GM18870 (cell line): ENCODE data around the gene NOL3.
A peak's percentile ranks its signal among the peaks of the same experiment; 100 is the strongest.

ENCODE experiments used
- ATAC-seq: cut with Tn5 transposase; IDR thresholded peaks from one replicate; pipeline ENCODE4 v1.9.1; 2021; ENCODE audit warnings: moderate library complexity; ENCODE audit not compliant: unreplicated experiment

The NOL3 gene

DNA sequence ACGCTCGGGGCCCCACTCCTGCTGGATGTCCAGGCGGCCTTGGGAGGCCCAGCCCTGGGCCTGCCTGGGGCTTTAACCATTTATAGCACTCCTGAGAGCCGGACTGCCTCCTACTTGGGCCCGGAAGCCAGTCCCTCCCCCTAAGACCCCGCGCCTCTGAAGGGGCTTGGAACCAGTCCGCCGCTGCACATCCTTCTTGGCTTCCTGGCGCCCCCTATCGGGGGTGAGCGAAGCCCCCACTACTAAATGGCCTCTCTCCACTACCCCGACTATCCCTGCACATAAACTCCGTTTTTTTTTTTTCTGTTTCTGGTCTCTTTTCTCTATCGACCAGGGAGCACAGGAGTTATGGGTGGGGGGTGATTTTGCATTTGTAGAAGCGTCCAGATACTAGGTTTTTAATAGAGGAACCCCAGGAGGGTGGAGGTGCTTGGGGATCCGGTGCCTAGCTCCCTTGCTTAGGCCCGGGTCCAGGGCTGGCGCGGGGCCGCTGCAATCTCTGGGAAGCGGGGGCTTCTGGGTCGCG is 633 bp upstream of the NOL3 start:
- ATAC-seq, result no peak

DNA sequence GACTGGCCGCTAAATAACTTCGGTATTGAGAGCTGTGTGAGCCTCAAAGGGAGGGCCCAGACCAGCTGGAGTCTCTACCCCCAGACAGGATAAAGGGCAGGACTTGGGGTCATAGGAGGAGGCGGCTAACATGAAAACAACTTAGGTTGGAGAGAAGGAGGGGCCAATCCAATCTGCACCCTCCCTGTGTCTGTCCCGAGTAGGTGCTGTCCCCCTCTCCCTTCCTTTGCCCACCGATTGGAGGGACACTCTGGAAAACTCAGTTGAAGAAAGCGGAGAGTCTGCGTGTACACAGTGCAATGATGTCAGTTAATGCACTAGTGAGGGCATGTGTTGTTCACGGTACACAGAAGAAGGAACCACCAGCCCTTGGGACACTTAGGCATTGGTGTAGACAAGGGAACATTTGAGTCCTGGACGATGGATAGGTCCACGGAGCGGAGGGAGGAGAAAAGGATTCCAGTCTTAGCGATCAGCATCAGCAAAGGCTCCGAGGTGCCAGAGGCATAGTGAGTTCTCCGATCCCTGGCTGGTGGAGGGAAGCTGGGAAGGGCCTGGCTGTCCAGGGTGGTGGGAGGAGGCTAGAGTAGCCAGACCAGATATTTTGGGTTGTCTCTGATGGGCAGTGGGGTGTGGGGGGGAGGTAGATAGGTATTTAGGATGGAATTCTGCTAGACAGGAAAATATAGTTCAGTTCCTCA is 761 bp downstream of the NOL3 start:
- ATAC-seq, result no peak

DNA sequence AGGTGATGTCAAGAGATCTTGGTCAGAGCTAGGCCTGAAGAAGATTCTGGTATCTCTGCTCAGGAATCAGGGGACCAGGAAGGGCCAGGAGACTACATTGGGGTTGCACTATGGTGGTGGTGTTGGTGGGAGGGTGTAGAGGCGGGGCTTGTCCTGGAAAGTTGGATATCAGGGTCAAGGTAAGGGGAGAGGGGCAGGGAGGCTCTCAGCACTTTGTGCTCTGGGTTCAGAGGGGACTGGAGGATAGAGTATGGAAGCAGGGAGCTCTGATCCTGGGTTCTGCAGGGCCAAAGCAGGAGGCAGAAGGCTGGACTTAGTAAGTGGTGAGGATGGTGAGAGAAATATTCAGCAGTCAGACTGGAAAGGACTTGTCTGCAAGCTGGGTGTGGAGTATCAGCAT is 3.0 kb downstream of the NOL3 start:
- no peak for ATAC-seq

DNA sequence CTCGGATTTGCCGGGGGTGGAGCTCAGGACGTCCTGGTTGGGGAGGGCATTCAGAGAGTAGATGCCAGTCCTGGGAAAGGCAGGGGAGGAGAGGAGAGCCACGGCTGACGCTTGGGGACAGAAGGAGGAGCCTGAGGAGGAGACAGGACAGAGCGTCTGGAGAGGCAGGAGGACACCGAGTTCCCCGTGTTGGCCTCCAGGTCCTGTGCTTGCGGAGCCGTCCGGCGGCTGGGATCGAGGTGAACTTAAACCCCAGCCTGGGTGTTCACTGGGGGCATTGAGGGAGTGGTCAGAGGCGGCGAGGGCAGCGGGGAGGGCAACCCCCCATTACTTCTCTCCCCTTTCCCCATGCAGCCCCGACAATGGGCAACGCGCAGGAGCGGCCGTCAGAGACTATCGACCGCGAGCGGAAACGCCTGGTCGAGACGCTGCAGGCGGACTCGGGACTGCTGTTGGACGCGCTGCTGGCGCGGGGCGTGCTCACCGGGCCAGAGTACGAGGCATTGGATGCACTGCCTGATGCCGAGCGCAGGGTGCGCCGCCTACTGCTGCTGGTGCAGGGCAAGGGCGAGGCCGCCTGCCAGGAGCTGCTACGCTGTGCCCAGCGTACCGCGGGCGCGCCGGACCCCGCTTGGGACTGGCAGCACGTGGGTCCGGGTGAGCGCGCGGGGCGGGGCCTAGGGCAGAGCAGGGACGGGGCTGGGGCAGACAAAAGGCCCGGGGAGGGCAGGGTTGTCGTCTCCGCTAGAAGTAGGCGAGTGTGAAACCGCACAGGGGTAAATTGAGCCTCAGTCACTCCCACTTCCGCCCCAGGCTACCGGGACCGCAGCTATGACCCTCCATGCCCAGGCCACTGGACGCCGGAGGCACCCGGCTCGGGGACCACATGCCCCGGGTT is 3.7 kb downstream of the NOL3 start:
- no peak for ATAC-seq

DNA sequence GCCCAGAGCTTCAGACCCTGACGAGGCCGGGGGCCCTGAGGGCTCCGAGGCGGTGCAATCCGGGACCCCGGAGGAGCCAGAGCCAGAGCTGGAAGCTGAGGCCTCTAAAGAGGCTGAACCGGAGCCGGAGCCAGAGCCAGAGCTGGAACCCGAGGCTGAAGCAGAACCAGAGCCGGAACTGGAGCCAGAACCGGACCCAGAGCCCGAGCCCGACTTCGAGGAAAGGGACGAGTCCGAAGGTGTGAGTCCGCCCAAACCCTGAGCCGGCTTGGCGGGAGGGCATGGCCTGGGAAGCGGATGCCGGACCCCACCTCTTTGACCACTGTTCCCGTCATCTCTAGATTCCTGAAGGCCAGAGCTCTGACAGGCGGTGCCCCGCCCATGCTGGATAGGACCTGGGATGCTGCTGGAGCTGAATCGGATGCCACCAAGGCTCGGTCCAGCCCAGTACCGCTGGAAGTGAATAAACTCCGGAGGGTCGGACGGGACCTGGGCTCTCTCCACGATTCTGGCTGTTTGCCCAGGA is 4.4 kb downstream of the NOL3 start:
- no peak for ATAC-seq

DNA sequence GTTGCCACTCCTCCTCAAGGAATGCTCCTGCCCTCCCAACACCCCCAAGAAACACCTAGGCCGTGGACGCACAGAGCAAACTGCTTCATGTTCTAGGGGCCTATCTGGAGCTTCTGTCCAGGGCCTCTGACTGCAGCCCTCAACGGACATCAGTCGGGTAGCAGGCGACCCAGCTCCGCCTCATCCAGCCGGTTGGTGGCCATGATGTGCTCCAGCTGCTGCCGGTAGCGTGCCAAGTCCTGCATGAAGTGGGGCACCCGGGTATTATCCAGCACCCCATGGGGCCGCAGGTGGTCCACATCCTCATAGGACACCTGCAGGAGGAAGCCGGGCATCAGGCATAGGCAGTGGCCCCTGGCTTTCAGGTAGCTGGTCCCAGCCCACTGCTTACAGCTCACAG is 6.3 kb downstream of the NOL3 start:
- no peak for ATAC-seq

DNA sequence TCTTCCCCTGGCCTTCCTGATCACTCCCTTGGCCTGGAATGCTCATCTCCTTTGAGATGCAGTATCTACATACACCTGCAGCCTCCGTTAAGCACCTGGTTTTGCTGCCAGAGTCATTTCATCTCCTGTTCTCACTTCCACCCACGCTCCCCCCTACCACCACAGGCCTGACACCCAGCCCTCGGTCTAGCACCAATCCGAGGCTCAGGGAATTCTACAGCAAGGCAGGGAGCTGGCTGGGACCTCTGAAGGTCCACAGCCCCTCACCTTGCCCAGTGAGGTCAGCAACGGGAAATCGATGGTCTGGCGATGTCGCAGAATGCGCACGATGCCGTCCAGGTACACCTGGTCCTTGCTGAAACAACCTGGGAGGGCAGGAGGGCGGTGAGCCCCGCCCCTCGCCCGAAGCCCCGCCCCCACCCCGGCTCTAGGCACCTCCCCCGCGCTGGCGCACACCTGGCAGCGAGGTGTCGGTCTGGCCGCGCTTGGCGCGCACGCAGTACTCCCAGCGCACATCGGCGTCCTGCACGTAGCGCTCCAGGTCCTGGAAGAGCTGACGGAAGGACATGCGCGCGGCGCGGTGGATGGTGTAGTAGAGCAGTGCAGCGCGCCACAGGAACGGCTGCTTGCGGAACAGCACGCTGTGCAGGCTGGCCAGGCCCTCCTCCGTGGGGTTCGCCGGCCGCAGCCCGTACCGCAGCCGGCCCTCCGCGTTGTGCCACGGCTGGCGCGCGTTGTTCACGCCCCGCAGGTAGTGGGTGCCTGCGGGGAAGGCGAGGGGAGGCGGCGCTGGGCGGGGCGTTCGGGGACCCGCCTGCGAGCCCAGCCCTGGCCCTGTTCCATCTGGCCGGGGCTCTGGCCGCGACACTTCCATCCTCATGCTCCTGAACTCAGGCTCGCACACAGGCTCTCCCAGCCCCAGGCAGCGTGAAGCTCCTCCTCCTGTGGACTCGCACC is 7.7 kb downstream of the NOL3 start:
- no peak for ATAC-seq

DNA sequence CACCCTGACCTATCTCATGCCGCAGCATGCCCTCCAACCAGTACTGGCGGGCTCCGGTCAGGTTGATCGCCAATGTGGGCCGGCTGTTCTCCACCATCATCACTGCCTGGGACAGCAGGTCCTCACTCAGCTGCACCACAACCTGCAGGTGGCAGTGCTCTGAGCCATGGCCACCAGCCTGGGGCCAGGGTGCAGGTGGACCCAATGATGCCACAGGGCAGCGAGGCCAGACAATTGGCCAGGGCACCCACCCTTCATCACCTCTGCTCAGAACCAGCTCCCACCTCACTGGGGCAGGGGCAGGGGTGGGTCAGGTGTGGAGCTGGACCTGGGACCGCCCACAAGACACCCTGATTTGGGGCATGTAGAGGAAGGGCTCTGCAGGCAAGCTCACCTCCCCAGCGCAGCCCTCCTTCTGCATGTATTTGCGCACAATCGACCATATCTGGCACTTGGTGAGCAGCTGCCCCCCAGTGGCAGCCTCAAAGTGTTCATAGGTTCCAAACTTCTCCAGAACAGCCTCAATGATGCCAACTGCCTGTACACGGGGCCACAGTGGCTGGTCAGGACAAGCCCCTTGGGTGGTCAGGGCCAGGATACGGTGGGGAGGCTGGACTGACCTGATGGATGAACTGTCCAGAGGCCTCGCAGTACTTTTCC is 9.2 kb downstream of the NOL3 start:
- no peak for ATAC-seq

DNA sequence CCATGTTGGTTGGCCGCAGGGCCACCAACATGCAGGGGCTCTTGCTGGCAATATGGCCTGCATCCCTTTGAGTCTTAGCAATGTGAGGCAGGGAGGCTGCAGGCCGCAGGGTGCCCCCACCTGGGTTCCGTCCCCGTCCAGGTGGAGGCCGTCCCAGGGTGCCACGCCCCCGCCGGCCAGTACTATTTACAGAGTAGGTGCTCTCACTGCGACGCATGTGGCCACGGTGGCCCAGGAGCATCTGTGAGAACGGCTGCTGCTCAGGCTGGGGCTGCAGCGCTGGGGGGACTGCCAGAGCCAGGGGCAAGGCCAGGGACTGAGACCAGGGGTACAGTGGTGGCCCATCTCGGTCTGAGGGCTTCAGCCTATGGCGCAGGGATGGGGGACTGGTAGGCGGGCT is 9.8 kb downstream of the NOL3 start:
- no peak for ATAC-seq

DNA sequence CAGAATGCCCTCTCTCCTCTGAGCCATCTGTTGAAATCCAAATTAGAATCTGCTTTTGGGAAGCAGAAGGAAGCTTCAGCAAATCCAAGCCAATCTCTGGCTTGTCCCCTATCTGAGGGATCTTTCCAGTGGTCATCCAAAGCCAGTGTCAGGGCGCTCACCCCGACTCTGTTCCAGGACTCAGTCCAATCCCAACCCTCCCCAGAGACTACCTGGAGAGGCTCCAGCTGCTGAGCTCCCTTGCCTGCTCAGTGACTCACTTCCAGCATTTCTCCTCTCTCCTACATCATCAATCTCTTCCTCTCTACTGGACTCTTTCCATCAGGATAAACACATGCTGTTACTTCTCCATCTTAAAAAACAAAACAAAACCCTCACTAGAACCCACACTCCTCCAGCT is 11.0 kb downstream of the NOL3 start:
- no peak for ATAC-seq

DNA sequence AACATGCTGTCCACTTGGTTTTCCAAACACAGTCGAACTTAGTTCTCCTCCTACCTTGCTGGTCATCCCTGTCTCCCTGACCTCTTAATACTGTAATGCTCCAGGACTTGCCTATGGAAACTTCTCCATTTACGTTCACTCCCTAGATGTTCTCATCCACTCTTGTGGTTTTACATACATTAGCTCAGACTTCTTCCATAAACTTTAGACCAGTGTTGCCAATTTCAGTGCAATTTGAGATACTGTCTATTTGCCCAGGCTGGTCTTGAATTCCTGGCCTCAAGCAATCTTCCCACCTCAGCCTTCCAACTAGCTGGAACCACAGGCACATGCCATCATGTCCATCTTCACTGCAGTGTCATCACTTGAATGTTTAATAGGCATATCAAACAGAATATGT is 11.9 kb downstream of the NOL3 start:
- ATAC-seq, result no peak

DNA sequence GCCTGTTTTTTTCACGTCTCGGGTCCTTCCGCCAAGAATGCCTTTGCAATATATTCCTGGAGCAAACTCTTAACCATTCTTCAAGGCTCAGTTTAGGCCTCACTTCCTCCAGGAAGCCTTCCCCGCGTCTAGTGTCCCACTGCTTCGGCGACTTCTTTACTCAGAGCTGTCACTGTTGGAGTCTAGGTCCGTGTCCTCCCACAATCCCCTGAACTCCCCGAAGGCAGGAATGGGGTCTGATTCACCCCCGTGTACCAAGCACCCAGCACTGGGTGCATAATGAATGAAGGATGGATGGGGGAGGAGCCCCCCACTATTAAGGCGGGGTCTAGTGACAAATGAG is 12.9 kb downstream of the NOL3 start:
- no peak for ATAC-seq

DNA sequence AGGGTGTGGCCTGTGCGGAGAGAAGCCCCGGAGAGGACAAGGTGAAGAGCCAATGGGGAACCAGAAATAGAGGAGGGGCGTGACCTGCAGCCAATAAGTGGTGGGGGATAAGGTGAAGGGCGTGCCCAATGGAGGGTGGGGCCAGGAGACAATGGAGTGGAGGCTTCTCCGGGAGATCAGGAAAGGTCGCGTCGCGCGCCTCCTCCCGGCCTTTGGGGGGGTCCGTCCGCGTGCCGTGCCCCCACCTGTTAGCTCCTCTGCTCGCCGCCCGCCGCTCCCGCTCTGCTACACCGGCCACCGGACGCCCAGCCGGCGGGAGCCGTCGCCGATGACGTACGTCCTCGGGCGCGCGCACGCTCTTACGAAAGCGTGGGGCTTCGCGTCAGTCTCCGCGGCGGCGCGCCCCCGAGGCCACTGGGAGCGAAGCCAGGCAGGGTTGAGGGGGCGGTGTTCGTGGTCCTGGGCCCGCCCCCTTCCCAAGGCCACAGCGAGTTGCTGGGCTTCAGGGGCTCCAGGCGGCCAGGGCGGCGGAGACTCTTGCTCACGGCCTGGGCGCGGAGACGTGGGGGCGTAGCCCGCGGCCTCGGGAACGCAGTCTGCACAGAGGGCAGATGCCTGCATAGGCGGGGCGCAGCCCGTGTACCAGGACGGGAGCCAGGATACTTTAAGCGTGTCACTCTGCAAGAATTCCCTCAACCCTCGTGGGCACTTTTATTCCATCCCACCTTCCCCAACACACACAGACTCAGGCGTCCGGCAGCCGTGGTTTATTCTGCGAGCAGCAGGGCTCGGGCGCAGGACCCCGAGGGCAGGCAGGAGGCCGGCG is 13.5 kb downstream of the NOL3 start, which contains the start of gene MATCAP1:
TSS of gene MATCAP1 (minus strand) at position 337 of the 826 bp plus-strand sequence. CDS start 3,353 bp downstream, outside the sequence.
- peak; percentile 93 for ATAC-seq

DNA sequence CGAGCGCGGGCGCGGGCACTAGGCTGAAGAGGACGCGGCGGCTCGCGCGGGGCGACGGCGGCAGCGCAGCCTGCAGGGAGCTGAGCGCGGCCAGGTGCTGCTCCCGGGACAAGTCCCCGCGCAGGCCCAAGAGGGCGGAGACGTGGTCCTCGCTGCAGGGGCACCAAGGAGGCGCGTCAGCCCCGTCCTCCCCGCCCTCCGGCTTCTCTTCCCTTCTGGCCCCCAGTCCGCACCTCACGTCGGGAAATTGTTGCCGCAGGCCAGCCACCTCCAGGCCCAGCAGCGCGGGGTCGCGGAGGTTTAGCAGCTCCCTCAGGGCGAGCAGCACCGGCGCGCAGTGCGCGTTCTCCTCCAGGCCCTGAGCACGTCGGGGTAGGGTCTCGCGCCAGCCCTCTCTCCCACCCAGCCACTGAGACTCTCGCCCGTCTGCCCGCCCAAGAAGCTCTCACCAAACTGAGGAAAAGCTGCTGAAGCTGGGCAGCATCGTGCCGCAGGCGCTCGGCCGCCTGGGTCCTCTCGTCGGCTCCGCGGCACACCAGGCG is 14.2 kb downstream of the NOL3 start:
- ATAC-seq, result no peak

DNA sequence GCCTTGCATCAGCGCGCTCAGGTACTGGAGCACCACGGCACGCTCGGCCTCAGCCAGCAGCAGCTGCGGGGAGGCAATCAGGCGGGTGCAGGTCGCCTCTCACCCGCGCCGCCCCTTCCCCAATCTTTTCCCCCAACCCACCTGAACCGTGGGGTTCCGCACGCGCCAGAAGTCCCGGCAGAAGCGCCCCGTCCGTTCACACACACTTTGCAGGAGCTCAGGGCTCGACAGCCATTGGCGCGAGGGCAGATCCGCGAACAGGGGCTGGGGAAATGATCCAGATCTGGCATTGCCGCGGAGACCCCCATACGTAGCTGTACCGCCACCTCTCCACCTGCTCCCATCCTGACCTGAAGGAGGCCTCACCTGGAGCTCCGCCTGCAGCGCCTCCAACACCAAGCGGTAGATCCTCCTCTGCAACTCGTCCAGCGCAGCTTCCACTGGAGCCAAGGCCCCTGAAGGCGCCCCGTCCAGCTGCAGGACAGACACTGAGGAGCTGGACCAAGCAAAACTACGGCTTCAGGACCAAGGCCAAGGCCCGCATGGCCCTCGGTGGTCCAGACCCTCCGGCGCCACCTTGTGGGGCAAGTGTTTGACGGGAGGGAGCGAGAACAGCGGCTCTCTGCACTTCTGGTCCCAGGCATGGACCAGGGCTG is 14.8 kb downstream of the NOL3 start:
- no peak for ATAC-seq

DNA sequence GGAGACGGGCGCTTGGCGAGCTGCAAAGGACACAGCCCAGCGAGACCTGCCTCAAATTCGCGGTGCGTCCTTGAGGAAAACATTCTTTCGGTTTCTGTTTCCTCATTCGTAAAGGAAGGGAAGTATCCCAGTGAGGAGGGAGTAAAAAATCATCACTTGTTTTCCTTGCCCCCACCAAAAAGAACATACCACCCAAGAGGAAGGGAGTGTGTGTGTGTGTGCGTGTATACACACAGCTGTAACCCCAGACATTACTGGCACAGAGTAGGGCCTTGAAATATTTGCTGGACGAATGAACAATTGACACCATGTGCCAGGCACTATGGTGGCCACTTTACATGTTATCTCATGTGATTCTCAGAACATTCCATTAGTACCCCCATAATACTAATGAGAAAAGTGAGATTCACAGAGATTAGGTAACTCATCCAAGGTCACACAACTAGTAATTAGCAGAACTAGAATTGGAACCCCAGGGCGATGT is 15.4 kb downstream of the NOL3 start:
- no peak for ATAC-seq

DNA sequence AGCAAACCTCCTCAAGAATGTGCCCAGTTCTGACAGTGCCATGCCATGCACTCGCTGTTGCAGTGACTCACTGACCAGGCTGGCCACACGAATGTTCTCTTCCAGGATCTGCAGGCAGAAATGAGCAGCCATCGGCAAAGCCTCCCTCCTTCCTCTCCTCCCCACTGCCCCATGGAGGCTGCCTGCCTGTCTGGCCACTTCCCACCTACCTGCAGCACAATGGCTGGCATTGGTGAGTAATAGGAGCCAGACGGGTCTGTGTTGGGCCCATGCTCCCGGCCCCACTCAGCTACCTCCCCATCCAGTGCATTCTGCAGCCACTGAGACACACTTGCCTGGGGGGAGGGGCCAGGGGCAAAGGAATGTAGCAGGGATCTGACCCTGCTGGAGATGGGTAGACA is 16.2 kb downstream of the NOL3 start:
- no peak for ATAC-seq

DNA sequence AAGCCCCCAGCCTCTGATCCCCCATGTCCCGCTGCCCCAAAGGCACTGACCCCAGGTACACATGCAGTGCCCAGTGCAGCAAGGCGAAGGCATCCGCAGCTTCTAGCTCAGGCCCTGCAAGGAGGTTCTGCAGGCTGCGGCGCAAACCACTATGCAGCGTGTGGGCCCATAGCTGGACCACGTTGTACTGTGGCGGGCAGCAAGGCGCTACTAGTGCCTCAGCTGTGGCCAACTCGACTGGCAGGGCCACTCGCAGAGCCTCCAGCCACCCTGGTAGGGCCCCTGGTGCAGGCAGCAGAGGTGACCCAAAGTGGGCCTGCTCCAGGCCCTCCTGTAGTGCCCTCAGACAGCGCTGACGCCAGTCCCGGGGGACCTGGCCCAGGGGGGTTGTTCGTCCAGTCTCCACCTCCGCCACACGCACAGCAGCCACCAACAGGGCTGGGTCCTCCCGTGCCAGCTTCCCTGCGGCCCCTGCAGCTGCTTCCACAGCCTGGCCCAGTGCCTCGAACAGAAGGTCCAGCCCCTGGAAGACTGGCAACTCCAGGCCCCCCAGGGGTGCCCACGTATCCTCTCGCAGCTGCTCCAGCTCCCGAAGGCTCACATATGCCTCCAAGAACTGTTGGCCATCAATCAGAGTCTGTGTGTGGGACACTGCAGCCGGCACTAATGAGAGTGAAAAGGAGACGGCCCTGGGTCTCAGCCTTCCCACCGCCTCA is 17.0 kb downstream of the NOL3 start:
- no peak for ATAC-seq
